Globus pallidus (tissue), 1 donor: ENCODE data around the gene ABLIM1.
"Not testable (repeated sequence)": the region's sequence is repeated elsewhere in the genome, so short reads cannot be mapped to it uniquely, and the experiment has no call there.

Source experiments
- DNase-seq: peaks from one replicate; pipeline ENCODE4 v3.0.0-alpha.2; 2015; ENCODE audit warnings: low spot score

Gene ABLIM1

DNA sequence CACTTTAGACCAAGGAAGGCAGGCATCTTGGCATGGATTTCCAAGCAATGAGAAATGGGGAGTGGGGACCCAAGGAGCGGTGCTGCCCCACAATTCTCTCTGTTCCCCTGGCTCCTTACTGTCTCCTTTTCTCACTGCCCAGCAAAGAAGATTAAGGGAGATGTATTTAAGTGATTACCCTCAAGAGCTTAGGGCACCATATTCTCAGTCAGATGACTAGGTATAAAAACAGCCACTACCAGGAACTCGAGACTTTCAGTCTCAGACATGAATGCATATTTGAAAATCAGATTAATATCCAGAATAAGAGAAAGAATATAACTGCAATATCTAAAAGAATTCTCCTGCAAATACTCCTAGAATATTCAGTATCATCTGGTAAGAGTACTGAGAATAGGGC, at the start of gene ABLIM1:
Gene ABLIM1 (minus strand): TSS at position 101 of the 400 bp plus-strand sequence. CDS start 75 bp downstream, at position 26.
- no peak for DNase-seq

DNA sequence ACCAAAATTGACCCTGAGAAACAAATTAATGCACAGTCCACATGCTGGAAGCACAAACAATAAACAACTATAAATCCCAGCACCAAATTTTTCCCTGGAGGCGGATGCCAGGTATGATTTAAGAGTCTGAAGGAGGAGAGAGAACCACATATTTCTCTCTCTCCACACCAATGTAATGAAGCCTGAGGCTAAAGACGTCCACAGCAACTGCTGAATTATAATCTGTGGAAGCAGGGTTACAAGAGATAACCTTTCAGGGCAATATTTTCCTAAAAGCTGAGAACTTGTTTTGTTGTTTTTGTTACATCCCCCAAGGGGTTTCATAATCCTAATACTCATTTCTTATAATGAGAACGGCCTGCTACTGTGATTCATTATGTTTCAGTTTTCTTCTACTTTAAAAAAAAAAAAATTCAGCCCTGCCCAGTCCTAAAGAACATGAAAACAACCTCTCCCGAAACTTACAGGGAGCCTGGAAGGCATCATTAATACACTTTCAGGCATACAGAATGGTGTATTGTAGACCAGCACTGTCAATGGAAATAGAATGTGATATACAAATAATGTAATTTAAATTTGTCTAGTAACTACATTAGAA, 48.5 kb upstream of the ABLIM1 start:
- no peak for DNase-seq

DNA sequence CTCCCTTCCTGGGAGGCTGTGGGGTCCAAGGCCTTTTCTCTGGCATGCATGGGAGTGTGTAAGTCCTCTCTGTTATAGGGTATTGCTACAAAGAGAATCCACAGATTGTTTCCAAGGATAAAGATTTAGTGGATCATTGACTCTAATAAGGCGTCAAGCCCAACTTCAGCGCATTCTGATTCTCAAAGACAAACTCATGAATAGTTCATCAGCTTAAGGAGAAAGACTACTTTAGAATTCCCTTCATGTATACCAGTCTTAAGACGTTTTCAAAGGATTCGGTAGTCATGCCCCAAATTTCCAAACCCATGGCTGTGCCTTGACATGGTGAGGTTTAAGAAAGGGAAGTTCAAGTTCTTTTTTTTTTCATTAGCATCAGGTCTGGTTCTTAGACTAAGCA, 46.6 kb upstream of the ABLIM1 start:
- DNase-seq = peak; percentile 58

DNA sequence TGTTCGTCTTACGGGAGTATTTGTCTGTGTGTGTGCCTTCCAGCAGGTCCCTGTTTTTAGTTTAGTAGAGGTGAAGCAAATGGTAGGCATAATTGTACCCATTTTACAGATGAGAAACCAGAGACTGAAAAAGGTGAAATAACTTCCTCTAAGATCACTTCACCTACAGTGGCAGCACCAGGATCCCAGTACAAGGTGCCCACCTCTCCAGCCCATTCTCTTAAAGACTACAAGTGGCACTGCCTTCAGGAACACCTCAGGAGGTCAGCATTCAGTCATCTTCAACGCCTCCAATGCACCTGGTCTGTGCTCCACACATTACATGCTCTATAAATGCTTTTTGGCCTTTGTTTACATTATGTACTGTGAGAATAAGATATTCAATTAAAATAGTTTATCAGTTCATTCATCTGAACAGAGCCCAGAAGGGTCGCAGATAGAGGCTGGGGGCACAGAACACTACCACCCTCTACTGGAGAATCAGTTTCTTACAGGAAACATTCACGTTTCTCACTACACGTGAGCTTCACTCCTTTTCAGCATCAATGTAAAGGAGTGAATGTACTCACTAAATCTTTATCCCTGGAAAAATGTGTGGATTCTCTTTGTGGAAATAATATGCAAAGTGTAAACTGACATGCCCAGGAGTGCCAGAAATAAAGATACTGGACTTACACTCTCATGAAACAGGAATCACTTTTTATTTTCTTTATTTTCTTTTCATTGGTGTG, 45.5 kb upstream of the ABLIM1 start:
- DNase-seq = no peak

DNA sequence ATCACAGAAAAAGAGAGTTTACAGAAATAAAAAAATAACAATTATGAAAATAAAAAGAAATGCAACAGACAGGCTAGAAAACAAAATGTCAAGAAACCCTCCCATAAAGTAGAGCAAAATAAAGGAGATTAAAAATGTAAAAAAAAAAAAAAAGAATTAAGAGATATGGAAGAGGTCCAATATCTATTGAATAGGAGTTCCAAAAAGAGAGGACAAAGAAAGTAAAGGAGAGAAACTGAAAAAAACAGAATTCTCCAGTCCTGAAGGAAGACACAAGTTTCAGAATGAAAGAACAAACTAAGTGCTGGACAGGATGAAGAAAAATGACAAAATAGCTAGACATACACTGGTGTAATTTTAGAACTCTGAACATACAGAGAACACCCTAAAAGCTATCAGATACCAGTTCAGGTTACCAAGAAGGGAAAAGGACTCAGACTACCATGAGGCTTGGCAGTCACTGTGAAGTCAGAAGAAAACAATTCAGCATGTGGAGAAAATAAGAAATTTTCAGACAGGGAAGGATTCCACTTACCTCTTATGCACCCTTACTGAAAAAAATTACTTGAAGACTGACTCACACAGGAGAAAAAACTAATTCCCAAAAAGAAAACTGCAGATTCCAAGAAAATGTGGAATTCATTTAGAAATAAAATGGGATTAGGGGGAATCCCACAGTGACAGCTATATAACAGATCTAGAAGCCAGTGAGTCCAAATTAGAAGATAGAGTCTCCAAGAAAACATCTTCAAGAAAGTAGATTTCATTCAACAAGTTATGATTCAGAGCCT, 40.4 kb upstream of the ABLIM1 start:
- DNase-seq = no peak

DNA sequence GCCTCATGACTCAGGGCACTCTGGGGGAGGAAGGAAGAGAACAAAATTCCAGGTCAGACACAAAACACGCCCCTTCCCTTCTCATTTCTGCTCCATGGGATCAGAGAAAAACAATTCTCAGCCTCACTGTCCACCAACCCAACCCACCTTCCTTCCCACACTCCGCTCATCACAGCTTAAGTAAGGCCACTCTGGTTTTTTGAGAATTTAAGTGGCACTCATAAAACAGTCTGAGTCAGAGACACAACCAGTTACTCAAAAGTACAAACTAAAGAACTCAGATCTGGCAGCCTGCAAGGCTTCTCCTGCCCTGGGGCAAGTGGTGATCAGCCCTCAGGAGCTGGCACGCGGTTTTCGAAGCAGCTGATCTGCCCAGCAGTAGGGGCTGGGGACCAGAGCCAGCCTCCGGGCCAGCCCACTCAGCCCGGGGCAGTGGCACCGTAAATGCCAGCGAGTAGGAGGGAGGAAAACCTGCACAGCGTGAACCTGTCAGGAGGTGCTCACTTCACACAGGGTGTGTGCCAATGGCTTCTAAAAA, 39.1 kb upstream of the ABLIM1 start:
- DNase-seq = peak; percentile 45

DNA sequence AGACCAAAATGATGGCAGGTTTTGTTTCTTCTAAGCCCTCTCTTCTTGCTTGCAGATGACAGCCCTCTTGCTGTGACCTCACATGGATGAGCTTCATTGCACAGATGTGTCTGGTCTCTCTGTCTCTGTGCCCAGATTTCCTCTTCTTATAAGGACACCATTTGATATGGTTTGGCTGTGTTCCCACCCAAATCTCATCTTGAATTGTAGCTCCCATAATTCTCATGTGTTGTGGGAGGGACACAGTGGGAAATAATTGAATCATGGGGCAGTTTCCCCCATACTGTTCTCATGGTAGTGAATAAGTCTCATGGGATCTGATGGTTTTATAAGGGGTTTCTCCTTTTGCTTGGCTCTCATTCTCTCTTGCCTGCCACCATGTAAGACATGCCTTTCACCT, 38.2 kb upstream of the ABLIM1 start:
- DNase-seq = not testable (repeated sequence)

DNA sequence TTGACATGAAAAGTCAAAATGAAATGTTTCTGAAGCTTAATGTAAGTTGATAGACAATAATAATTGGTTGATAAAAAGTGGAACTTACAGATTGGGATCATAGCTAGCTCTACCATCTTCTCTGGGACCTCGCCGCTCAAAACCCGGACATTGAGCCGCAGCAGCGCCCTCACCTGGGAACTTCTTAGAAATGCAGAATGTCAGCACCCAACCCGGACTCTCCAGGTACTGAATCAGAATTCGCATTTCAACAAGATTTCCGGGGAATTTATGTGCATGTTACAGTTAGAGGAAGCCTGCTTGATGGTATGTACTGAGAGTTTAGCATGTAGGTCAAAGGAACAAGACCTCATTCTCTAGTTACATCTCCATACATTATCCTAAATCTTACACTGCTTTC, 36.7 kb upstream of the ABLIM1 start:
- no peak for DNase-seq

DNA sequence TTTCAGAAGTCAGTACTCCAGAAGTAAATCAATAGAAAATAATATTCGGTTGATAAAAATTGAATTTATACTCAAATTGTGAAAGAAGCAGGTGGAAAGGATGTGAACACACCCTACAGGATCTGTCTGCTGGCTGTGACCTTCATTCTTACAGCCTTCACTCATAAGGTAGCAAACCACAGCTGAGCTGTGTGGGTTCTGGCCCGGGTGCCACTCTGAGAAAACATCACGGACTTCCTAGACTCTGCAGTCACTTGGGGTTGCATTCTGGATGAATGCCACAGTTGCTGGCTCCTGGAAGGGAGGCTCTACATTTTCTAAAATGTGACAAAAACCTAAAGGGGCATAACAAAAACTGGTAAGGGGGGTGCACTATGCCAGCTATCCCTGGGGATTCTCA, 36.0 kb upstream of the ABLIM1 start:
- no peak for DNase-seq

DNA sequence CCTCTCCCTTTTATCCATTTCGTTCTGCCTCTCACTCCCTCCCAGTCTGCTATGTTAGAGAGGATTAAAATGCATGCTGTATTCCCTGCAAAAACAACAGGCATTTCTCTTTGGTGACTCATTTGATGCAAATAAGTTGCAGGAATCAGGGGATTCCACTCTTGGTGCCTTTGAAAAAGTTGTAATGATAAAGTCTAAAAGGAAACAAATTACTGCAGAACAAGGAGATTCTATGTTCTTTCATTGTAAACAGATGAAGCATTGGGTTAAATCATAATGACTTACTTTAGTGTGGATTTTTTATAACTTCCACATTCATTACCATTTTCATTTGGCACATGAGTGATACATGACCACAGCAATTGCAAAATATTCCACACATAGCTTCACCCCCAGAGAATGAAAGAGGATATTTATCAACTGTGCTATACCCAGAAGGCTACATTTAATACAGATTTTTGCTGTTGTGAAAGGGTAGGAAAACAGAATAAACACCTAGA, 33.4 kb upstream of the ABLIM1 start:
- DNase-seq = no peak

DNA sequence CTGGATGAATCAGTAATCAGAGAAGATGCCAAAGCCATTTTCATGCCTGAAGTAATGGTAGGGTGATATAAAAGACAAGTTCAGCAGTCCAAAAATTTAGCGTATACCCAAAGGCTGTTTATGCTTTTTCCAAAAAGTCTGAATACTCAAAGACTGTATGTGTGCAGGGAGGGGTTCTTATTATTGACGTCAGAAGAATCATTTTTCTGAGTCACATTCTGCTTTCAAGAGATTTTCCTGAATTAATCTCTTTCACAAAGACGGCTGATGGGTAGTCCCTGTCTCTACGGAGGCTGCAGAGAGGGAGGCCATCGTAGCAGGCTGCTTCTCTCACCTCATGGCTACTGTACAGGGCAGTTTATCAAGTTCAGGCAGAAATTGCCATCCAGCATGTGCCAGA, 30.7 kb upstream of the ABLIM1 start:
- DNase-seq = no peak

DNA sequence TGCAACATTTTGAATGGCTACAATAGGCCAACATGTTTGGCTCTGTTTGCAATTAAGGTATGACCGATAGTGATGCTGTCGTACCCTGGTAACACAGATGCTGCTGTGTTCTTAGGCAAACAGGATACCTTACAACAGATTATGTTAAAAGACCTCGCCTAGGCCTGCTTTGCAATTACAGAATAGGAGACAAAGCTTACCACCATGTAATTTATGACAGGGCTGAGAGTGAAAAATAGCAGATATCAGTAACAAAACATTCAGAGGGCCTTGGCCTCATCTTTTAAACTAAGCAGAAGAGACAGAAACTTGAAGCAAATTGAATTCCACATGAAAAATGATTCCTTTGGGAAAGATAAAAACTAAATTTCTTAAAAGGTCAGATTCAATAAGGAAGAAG, 29.4 kb upstream of the ABLIM1 start:
- no peak for DNase-seq

DNA sequence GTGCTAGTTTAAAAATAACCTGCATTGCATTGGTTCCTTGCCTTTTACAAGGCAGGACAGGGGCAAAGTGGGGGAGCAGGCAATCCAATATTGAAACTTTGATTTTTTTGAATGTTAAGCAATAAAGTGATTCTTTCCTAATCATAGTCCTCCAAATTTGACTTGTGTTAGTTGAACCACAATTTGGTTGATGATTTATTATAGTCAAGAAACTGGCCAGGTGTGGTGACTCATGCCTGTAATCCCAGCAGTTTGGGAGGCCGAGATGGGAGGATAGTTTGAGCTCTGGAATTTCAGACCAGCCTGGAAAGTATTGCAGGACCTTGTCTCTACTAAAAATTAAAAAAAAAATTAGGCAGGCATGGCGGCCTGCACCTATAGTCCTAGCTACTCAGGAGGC, 27.9 kb upstream of the ABLIM1 start:
- DNase-seq = no peak

DNA sequence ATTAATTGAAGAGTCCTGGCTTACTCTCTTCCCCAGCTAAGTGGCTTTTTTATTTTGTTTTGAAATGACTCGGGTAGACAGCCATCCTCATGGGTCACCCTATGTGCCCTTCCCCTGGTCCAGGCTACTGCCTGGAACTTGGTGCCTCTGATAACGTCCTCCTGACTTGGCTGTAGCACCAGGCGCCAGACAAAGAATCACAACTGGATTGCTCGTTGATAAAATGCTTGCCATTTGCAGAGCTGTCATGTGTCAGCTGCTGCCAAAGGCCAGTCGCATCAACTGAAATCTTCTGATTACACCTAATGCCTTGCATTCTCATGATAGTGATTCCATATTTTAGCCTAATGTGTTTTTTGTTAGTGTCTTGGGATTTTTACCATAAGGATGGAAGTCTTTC, 27.4 kb upstream of the ABLIM1 start:
- DNase-seq = no peak

DNA sequence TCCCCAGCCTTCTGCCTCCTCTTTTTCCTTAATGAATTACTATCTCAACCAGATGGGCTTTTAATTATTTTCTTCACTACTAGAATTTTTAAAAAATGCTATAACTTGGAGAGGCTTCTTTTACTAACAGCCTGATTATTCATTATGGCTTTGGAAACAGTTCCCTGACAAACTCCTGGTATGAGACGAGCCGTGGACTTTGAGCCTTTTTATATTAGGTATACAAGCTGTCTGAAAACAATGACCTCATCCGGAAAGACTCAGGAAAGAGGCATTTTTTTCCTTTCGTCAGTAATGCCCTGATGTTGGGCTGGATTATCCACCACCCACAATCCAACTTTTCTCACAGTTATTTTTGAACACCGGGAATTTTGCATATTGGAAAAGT, 26.7 kb upstream of the ABLIM1 start:
- no peak for DNase-seq

DNA sequence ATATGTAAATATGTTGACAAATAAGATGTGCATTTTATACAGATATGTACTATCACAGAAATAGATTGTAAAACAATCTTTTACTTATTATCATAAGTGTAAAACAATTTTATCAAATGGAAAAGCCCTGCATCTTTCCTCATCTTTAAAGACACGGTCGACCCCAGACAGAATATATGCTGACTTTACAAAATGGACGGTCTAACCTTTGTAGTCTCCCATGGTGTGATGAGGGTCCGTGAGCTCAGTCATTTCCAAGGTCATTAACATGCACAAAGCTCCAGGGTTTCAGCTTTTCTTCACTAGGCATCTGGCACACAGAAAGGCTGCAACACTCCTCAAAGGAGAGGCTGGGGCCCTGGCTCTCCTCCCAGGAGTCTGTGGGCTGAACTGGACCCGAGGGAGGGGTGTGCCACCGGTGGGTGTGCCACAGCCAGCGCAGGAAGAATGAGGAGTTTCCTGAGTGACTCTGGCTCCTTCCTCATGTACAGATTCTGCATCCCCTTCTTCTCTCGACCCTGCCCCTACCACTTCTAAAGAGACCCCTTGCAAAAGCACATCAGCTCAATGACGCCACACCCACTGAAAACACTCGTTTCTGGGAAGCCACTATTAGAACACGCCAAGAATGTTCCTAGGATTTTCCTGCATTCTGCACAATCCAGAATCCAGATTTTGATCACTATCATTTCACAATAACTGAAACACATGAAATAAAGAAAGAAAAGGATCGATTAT, 26.2 kb upstream of the ABLIM1 start:
- DNase-seq = peak; percentile 64

DNA sequence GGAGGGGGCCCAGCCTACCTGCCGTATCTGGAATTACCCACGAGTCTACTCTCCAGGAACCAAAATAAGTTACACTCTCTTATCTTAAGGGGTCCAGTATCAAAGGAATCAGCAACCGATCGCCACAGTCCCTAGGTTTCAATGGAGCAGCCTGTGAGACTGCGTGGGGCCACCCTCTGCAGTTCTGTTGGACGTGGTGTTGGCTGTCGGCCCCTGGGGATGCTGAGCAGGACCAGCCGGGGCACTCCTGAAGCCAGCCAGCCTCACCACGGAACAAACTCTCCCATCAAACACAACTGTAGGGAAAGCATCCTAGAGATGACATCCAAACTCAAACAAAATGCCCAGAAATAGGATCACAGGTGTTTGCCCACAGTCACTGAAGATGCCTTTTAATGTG, 25.5 kb upstream of the ABLIM1 start:
- DNase-seq = no peak

DNA sequence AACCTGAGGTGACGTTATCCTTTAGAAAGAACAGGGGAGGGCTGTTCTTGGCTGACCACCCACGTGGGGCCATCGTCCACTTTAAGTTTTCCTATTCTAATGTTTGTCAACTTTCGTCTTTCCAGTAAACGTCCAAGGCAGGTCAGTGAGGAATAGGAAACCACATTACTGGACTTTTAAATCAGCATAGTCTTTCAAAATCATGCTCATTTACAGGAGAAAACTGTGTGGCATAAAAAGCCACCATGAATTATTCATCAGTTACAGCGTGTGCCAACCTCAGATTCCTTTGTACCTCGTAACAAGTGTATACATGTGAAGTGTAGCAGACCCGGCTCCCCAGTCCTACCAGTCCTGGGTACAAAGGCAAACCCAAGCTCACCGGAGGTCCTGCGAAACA, 25.1 kb upstream of the ABLIM1 start:
- DNase-seq = no peak

DNA sequence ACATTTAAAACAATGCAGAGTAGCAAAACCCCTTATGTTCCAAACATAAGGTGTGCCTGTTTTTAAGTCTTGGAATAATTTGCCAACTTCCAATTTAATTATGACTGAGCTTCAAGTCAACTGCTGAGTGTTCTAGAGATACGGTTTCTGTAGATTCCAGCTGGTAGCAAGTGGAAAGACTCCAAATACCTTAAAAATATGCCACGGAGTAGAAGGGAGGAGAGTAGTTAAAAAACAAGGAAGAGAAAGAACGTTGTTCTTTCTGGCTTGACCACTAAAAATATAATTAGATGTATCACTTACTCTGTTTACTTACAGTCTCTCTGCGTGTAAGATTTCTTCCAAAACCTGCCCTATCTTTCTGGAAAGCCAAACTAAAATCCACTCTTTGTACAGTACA, 24.5 kb upstream of the ABLIM1 start:
- DNase-seq = no peak

DNA sequence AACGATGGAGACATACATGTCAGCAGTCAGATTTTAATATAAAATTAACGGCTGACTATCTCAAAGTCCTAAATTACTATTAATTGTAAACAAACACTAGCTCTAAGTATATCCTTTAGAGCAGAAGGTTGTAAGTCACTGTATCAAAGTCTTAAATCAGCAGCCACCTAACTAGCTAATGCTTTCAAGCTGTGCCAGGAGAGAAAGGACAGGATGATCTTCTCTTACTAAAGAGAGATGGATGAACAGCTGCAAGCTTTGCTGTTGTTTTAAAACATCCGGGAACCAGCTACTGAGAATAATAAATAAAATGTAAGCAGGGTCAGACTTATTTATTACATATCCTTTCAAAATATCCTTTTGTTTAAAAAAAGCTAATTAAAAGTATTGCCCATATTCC, 24.0 kb upstream of the ABLIM1 start:
- no peak for DNase-seq

DNA sequence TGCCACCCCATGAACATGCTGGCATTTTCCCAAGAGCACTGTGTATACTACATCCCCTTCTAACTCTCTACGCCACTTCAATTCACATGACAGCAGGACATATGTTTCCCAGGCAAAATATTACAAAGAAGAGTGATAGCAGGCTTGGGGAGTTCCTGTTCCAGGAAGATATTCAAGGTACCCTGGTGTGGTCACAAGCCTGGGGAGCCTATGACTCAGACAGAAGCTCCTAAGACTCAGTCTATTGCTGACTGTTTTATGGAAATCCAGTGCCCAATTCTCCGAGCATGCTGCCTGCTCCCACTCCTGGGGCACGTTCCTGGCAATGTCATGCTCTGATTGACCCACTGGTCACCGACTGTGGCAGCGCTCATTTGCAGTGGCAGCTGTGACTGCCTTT, 23.5 kb upstream of the ABLIM1 start:
- DNase-seq = no peak

DNA sequence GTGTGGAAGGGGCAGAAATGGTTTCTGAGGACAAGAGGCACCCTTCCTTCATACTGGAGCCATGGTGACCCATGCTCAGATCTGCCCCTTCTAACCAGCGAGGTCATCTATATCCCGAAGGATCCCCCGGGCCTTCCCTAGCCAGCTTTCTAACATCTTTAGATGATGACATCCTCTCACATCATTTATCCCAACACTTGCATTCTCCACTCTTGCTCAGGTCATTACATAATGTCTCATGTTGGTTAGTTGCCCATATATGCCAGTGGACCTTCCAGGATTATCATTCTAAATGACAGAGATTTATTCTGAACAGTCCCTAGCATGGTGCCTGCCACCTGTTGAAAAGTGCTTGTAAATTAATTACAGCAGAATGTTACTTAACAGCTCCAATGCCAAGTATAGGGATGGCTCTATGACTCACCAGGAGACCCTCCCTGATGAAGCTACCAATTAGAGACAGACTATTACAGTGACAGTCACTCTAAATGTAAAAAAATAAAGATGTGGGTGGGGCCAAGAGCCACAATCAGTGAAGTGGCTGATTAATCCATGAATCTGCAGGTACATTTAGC, 22.6 kb upstream of the ABLIM1 start:
- DNase-seq = no peak
